Fibroblast of lung (primary cell): ENCODE measurements around the gene STPG3. TPM values are rescaled to one million over a fixed set of nuclear protein-coding genes. Genes with fewer than 3 reads are reported as not detected.

Experiments used
- DNase-seq, 2 donors: peaks; one replicate each; pipeline versions ENCODE4 v3.0.0 to v3.0.0-alpha.2; 2010; ENCODE audit warnings: low read depth in 2 of 2
- H2AFZ ChIP-seq: 2 replicates; pipeline ENCODE4 v1.5.1; 2012; ENCODE audit warnings: low read length, control low read depth, inconsistent platforms
- H3K27ac ChIP-seq: 2 replicates; pipeline ENCODE4 v1.5.1; 2011; ENCODE audit warnings: low read length, control low read depth; ENCODE audit not compliant: insufficient read depth
- H3K27me3 ChIP-seq: 2 replicates; pipeline ENCODE4 v1.5.1; 2011; ENCODE audit warnings: mild to moderate bottlenecking, low read length; ENCODE audit not compliant: control insufficient read depth, insufficient read depth
- H3K36me3 ChIP-seq: 2 replicates; pipeline ENCODE4 v1.5.1; 2011; ENCODE audit warnings: low read length; ENCODE audit not compliant: control insufficient read depth, insufficient read depth
- H3K4me1 ChIP-seq: 2 replicates; pipeline ENCODE4 v1.5.1; 2011; ENCODE audit warnings: low read length; ENCODE audit not compliant: control insufficient read depth, insufficient read depth; ENCODE audit errors: extremely low read depth
- H3K4me2 ChIP-seq: 2 replicates; pipeline ENCODE4 v1.5.1; 2011; ENCODE audit warnings: low read length, control low read depth; ENCODE audit not compliant: insufficient read depth; ENCODE audit errors: extremely low read depth
- H3K4me3 ChIP-seq, 4 experiments: fragments of 200-600 bp in 1 of 4; sonication (generic) in 1 of 4; replicated peaks in 1 of 4; 2 replicates each; pipeline ENCODE4 v1.5.1; 2011 to 2016; ENCODE audit warnings: low read length in 4 of 4, low read depth in 3 of 4, mild to moderate bottlenecking in 3 of 4, control low read depth in 2 of 4, inconsistent platforms in 1 of 4, mixed read lengths in 1 of 4; ENCODE audit not compliant: insufficient read depth in 1 of 4; ENCODE audit errors: control extremely low read depth in 1 of 4
- H3K79me2 ChIP-seq: 2 replicates; pipeline ENCODE4 v1.5.1; 2012; ENCODE audit warnings: mild to moderate bottlenecking, low read length, inconsistent platforms; ENCODE audit not compliant: control insufficient read depth, insufficient read depth
- H3K9ac ChIP-seq: 2 replicates; pipeline ENCODE4 v1.5.1; 2011; ENCODE audit warnings: mild to moderate bottlenecking, low read length, control low read depth; ENCODE audit not compliant: insufficient read depth
- H3K9me3 ChIP-seq: 2 replicates; pipeline ENCODE4 v1.5.1; 2012; ENCODE audit warnings: low read depth, low read length; ENCODE audit not compliant: control insufficient read depth, insufficient read depth
- H4K20me1 ChIP-seq: 2 replicates; pipeline ENCODE4 v1.5.1; 2011; ENCODE audit warnings: low read length; ENCODE audit not compliant: control insufficient read depth, insufficient read depth; ENCODE audit errors: extremely low read depth
- CTCF ChIP-seq, 2 donors: IDR thresholded peaks in 1 of 2; conservative IDR thresholded peaks in 1 of 2; 1 replicate in 1 of 2; 2 replicates in 1 of 2; pipeline ENCODE4 v1.5.1; 2011 to 2012; ENCODE audit warnings: low read length in 2 of 2, control low read depth in 1 of 2, inconsistent platforms in 1 of 2, low read depth in 1 of 2, mild to moderate bottlenecking in 1 of 2
- EZH2 ChIP-seq: IDR thresholded peaks from 2 replicates; pipeline ENCODE4 v1.5.1; 2012; ENCODE audit warnings: low read length, control low read depth, mild to moderate bottlenecking; ENCODE audit errors: missing control alignments
- polyA plus RNA-seq, 2 donors: library from polyadenylated mRNA; depleted of rRNA in 1 of 2; stranded (reverse) in 1 of 2; unstranded in 1 of 2; fragments of >200 nt; gene quantifications; 2 replicates each; pipeline ENCODE4 v1.2.1, GENCODE V29; 2011 to 2012; ENCODE audit warnings: missing spikeins in 1 of 2
- total RNA-seq: library from RNA; depleted of rRNA; stranded (reverse); fragments of >200 nt; gene quantifications from 2 replicates; pipeline ENCODE4 v1.2.1, GENCODE V29; 2014

STPG3 gene
- total and polyA plus RNA-seq, 2 donors (not counting 1 experiment from before 2014, with no cell fraction given) = not detected

GRCh38 chr9:137278721-137279711, 27.9 kb downstream of the STPG3 start:
- no peak for DNase-seq
- Histone ChIP-seq H4K20me1 (no peaks in the 10 kb centered on the region), H3K4me2 (peak overlapping the region; percentile 68), H3K9me3 (no peaks in the 10 kb centered on the region), H3K79me2 (peaks cover 26% of the 10 kb centered on the region), H3K4me3 (peak overlapping the region in 3 of 4 experiments; percentile 69 to 86 (median 77)), H3K27me3 (no peaks in the 10 kb centered on the region), H3K9ac (no peak overlapping the region), H3K4me1 (peaks cover 10% of the 10 kb centered on the region), H3K27ac (no peak overlapping the region), H2AFZ (no peak overlapping the region), H3K36me3 (peaks cover 18% of the 10 kb centered on the region)
- no peak for TF ChIP-seq CTCF (conservative IDR thresholded peaks at IDR 0.05 in 1 of 2, IDR thresholded peaks at IDR 0.05 in 1 of 2; ENCODE audit: low read depth in 1 of 2, low read length in 2 of 2)
- TF ChIP-seq EZH2 = no peak

GRCh38 chr9:137279741-137280473, 28.8 kb downstream of the STPG3 start:
- H3K4me1 ChIP-seq = peaks cover 10% of the 10 kb centered on the region
- H3K27ac ChIP-seq = no peak overlapping the region
- H3K79me2 ChIP-seq = peaks cover 26% of the 10 kb centered on the region
- no peak overlapping the region for H3K4me3 ChIP-seq
- H3K4me2 ChIP-seq = no peak overlapping the region
- H3K9ac ChIP-seq = no peak overlapping the region
- no peaks in the 10 kb centered on the region for H4K20me1 ChIP-seq
- no peak for TF ChIP-seq CTCF (conservative IDR thresholded peaks at IDR 0.05 in 1 of 2, IDR thresholded peaks at IDR 0.05 in 1 of 2; ENCODE audit: low read depth in 1 of 2, low read length in 2 of 2)
- no peak for DNase-seq
- H3K36me3 ChIP-seq = peaks cover 17% of the 10 kb centered on the region
- no peaks in the 10 kb centered on the region for H3K9me3 ChIP-seq
- no peak overlapping the region for H2AFZ ChIP-seq
- no peaks in the 10 kb centered on the region for H3K27me3 ChIP-seq
